GM19455 (cell line): ENCODE measurements around the gene FZR1.

Experiments used
- ATAC-seq: cut with Tn5 transposase; IDR thresholded peaks from one replicate; pipeline ENCODE4 v1.9.1; 2021; ENCODE audit not compliant: unreplicated experiment

Gene FZR1

GRCh38 chr19:3512562-3513228 is 6.6 kb downstream of the FZR1 start:
- ATAC-seq, result no peak

DNA sequence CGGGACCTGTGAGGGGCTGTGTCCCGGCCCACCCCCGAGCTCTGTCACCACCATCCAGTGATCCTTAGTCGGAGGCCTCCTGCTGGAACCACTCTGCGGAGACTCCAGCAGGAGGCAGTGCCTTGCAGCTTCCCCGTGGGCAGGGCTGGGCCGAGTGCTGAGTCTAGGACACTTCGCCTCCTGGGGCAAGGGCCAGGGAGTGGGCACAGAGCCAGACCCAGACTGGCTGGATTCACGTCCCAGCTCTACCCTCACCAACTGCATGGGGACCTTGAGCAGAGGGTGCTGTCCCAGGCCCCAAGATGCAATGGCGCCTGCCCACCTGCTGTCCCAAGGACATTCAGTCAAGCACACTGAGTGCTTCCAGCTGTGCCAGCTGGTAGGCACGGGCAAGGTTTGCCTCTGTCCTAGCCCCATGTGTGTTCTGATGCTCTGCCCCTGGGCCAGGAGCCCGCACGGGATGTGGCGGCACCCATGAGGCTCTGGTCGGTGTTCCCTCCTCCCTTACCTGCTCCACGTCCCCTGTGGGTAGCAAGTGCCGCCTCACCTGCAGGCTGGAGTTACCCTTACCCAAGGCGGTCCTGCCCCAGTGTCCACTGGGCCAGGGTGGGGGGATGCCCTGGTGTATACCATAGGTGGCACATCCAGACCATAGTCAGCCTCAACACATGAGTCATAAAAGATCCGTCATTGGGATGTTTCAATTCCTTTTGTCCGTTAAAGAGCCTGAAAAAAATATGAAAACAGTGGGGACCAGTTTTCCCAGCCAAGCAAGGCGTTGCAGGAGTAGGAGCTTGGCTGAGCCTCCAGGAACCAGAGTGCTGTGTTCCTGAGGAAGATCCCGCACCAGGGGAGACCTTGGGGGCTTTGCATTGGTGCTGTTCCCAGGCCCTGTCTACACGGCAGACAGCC is 7.4 kb downstream of the FZR1 start:
- ATAC-seq, result no peak

GRCh38 chr19:3514930-3515329 is 8.8 kb downstream of the FZR1 start:
- no peak for ATAC-seq

DNA sequence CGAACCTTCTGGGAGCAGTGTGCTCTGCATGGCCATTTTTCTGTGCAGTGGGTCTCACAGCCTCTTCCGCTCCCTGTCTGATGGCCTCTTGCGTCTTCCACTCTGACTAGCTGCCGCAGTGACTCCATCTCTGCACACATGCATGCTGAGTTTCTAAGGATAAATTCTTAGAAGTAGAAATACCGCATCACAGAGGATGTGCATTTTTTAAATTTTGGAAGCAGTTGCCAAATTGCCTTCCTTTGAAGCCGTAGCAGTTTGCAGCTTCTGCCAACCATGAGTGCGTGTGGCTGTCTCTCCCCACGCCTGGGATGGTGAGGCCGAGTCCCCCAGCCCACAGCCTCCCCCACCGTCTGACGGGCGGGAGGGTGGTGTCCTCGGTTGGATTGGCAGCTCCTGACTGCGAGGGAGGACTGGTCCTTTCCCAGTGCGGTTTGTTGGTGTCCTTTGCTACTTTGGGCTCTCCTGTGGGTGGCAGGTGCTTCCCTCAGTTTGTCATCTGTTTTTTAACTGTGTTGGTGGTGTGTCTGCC is 9.8 kb downstream of the FZR1 start:
- ATAC-seq, result no peak

DNA sequence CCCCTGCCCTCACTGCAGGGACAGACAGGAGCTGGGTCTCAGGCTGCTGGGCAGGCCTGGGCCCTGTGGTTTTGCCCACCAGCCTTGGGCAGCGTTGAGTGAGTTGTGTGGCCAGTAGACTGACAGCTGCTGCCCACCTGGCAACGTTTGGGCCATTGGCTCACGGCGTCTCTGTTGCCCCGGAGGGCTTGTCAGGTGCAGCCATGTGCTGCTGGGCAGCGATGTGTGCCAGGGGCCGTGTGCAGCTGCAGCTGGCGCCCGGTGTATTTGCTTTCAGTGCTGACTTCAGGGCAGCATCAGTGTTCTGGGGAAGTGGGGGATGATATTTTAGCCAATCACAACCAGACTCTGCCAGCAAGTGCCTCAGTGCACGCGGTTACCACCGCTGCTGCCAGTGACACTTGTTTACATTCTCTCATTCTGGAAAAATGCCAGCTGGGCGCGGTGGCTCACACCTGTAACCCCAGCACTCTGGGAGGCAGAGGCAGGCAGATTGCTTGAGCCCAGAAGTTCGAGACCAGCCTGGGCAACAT is 10.6 kb downstream of the FZR1 start:
- no peak for ATAC-seq

DNA sequence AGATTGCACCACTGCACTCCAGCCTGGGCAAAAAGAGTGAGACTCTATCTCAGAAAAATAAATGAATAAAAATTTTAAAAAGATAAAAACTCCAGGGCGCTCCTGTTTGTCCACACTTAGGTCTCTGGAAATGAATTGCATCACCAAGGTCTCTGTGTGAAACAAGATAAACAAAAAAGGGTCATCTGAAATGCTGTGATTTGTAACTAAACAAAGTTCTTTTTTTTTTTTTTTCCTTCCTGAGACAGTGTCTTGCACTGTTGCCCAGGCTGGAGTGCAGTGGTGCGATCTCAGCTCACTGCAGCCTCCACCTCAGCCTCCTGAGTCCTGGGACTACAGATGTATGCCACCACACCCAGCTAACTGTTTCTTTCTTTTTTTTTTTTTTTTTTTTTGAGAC is 11.5 kb downstream of the FZR1 start:
- no peak for ATAC-seq

GRCh38 chr19:3518255-3518654 is 12.1 kb downstream of the FZR1 start:
- no peak for ATAC-seq

DNA sequence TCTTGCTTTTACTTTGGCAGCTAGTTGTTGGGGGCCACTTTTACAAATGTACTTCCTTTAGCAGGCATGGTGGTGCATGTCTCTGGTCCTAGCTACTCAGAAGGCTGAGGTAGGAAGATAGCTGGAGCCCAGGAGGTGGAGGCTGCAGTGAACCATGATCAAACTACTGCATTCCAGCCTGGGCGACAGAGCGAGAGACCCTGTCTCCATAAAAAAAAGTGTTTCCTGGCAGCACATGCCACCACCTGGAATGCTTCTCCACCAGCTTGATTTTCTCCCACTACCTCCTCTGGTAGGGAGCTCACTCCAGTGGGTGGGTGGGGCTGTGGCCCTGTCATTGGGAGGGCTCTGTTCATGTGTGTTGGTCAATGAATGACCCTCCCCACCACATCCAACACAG is 12.5 kb downstream of the FZR1 start:
- ATAC-seq, result no peak

GRCh38 chr19:3519126-3519525 is 13.0 kb downstream of the FZR1 start:
- ATAC-seq, result no peak

- ATAC-seq, result no peak
These were observed 14.3 kb downstream of the FZR1 start for GRCh38 chr19:3520166-3521103.

GRCh38 chr19:3521104-3521445 is 15.0 kb downstream of the FZR1 start:
- no peak for ATAC-seq

DNA sequence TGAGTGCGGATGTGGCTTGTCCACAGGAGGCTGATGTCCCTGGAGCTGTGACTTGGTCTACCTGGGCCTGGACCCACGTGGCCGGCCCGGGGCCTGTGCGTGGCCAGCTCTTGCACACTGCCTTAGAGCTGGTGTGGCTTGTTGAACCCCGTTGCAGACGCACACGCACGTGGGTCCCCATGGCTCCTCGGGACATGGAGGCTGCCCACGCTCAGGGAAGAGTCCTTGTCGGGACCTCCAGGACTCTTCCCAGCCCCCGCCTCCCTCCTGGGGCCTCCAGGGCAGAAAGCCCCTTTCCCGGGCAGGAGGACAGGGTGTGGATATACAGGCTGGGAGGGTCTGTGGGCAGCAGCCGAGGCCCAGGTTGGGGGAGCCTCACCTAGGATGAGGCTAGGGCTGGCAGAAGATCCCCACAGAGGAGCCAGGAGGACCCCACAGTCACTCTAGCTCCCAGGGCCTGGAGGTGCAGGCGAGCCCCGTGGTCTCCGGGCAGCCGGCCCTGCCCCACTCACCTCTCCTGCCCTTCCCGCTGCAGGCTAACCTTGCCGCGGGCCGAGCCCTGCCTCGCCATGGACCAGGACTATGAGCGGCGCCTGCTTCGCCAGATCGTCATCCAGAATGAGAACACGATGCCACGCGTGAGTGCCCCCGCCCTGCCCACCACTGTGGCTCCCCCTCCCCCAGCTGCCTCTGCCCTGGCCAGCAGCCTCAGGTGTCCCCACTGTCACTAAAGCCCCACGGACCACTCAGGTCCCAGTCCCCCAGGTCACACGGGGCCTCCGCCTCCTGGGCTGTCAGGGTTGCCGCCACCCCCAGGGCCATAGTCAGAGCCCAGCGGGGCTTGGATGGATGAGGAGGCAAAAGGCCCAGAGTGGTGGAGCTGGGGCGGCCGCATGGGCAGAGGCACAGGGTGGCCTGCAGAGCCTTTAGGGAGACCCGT is 16.6 kb downstream of the FZR1 start:
- ATAC-seq, result no peak

DNA sequence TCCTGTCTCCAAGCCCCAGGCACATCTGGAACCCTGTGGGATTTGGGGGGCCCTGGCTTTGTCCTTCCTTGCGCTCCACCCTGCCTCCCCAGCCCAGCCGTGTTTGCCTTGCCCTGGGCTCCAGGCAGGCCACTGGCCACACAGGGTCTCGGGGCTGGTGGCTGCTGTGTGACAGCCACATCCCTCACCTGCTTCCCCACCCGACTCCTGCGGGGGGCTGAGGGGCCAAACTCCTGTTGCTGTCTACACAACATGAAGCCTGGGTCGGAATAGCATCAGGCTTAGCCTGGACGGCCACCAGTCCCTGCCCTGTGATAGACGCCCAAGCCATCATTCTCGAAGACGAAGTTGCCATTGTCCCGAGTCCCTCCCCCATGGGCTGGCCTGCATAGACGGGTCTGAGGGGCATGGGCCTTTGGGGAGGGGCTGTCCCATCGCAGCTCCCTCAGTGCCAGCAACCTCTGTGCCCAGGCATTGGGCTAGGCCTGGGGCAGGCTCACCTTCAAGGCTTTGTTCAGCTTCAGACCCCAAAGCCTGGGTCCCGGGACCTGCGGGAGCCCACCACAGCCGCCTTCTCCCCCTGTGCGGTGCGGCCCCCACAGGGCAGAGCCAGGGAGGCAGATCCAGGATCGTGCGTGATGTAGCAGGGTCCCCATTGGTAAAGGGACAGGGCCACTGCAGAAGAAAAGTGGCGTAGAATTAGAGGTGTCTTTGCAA is 17.4 kb downstream of the FZR1 start:
- ATAC-seq, result no peak

GRCh38 chr19:3524078-3524842 is 18.1 kb downstream of the FZR1 start:
- ATAC-seq, result no peak

- no peak for ATAC-seq
These were observed 18.9 kb downstream of the FZR1 start for GRCh38 chr19:3524904-3525451.

GRCh38 chr19:3526507-3527237 is 20.6 kb downstream of the FZR1 start:
- no peak for ATAC-seq

- ATAC-seq, result no peak
These were observed 21.3 kb downstream of the FZR1 start for GRCh38 chr19:3527238-3527910.
